OCI-LY3 (cell line): ENCODE data around the gene C1orf105.
"Not testable (repeated sequence)": the region's sequence is repeated elsewhere in the genome, so short reads cannot be mapped to it uniquely, and the experiment has no call there.

Experiments used
- H2AFZ ChIP-seq: fragments of 200-600, 300-600 bp; shearing (Covaris generic); 2 replicates; pipeline ENCODE4 v1.6.0; 2014; ENCODE audit warnings: antibody characterized with exemption, low read depth, low read length
- H3K27ac ChIP-seq: fragments of 200-600, 300-600 bp; sonication (generic); 2 replicates; pipeline ENCODE4 v1.5.1; 2014; ENCODE audit warnings: mild to moderate bottlenecking, low read length, moderate library complexity, mixed read lengths
- H3K27me3 ChIP-seq: fragments of 200-600, 300-600 bp; sonication (generic); 2 replicates; pipeline ENCODE4 v1.6.1; 2014; ENCODE audit warnings: low read depth, low read length, mixed read lengths
- H3K36me3 ChIP-seq: fragments of 200-600, 300-600 bp; sonication (generic); replicated peaks from 2 replicates; pipeline ENCODE3; 2014; ENCODE audit warnings: low read depth, low read length, mixed read lengths
- H3K4me1 ChIP-seq: fragments of 300-600, 200-600 bp; sonication (generic); 2 replicates; pipeline ENCODE4 v1.6.1; 2014; ENCODE audit warnings: low read length, mixed read lengths
- H3K4me2 ChIP-seq: fragments of 200-600, 300-600 bp; sonication (generic); 2 replicates; pipeline ENCODE4 v1.6.1; 2014; ENCODE audit warnings: low read length, mixed read lengths
- H3K4me3 ChIP-seq: fragments of 300-600, 200-600 bp; sonication (generic); 2 replicates; pipeline ENCODE4 v1.5.1; 2014; ENCODE audit warnings: antibody characterized with exemption, mild to moderate bottlenecking, low read length, moderate library complexity
- H3K79me2 ChIP-seq: fragments of 300-600, 200-600 bp; shearing (Covaris generic); 2 replicates; pipeline ENCODE4 v1.6.1; 2014; ENCODE audit warnings: mild to moderate bottlenecking, low read length, mixed read lengths
- H3K9ac ChIP-seq: fragments of 300-600, 200-600 bp; shearing (Covaris generic); 2 replicates; pipeline ENCODE4 v1.6.0; 2014; ENCODE audit warnings: mild to moderate bottlenecking, low read length, moderate library complexity
- H3K9me3 ChIP-seq: fragments of 200-600, 300-600 bp; shearing (Covaris generic); 2 replicates; pipeline ENCODE4 v1.6.1; 2014; ENCODE audit warnings: low read length, mixed read lengths; ENCODE audit not compliant: insufficient read depth
- H4K20me1 ChIP-seq: fragments of 200-600, 300-600 bp; sonication (generic); 2 replicates; pipeline ENCODE4 v1.6.1; 2016; ENCODE audit warnings: low read length, mixed read lengths; ENCODE audit not compliant: insufficient read depth
- EZH2phosphoT487 ChIP-seq: fragments of 200-600 bp; shearing (Covaris generic); IDR thresholded peaks from 2 replicates; pipeline ENCODE4 v1.6.1; 2018; ENCODE audit warnings: antibody characterized with exemption, mixed run types, low read depth
- TF ChIP-seq, protein P1 (sequence below): fragments of 200-600, 300-600 bp; sonication (generic); IDR thresholded peaks from 2 replicates; pipeline ENCODE4 v1.5.1; 2014; ENCODE audit warnings: antibody characterized with exemption, low read length, low read depth

The C1orf105 gene

DNA sequence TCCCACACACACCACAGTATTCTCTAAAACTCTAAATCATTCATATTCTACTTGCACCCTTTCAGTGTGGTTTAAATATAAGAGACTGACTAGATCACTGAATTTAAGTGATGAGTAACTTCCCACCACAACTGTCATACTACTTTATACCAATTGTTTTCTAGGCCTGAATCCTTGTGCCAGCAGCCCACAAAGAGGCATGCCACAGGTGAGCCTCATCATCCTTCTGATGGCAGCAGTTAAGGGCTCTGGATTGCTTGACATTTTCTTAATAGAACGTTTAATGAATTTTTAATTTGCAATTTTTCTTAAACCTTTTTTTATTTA, 9.6 kb downstream of the C1orf105 start:
- H3K9ac ChIP-seq = no peak overlapping the region
- no peaks in the 10 kb centered on the region for H3K27me3 ChIP-seq
- H3K4me2 ChIP-seq = no peak overlapping the region
- no peaks in the 10 kb centered on the region for H3K36me3 ChIP-seq
- no peak for TF ChIP-seq EZH2phosphoT487
- TF ChIP-seq, protein P1, sequence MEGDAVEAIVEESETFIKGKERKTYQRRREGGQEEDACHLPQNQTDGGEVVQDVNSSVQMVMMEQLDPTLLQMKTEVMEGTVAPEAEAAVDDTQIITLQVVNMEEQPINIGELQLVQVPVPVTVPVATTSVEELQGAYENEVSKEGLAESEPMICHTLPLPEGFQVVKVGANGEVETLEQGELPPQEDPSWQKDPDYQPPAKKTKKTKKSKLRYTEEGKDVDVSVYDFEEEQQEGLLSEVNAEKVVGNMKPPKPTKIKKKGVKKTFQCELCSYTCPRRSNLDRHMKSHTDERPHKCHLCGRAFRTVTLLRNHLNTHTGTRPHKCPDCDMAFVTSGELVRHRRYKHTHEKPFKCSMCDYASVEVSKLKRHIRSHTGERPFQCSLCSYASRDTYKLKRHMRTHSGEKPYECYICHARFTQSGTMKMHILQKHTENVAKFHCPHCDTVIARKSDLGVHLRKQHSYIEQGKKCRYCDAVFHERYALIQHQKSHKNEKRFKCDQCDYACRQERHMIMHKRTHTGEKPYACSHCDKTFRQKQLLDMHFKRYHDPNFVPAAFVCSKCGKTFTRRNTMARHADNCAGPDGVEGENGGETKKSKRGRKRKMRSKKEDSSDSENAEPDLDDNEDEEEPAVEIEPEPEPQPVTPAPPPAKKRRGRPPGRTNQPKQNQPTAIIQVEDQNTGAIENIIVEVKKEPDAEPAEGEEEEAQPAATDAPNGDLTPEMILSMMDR = no peak
- H3K27ac ChIP-seq = no peak overlapping the region
- H2AFZ ChIP-seq = no peak overlapping the region
- H4K20me1 ChIP-seq = no peaks in the 10 kb centered on the region
- peaks cover 7% of the 10 kb centered on the region for H3K4me1 ChIP-seq
- H3K4me3 ChIP-seq = no peak overlapping the region
- no peaks in the 10 kb centered on the region for H3K79me2 ChIP-seq
- no peaks in the 10 kb centered on the region for H3K9me3 ChIP-seq

GRCh38 chr1:172431204-172431603, 10.7 kb downstream of the C1orf105 start:
- Histone ChIP-seq H3K4me2 (no peak overlapping the region), H3K4me1 (peaks cover 7% of the 10 kb centered on the region), H3K27me3 (no peaks in the 10 kb centered on the region), H3K27ac (no peak overlapping the region), H2AFZ (no peak overlapping the region), H3K9ac (no peak overlapping the region), H3K9me3 (no peaks in the 10 kb centered on the region), H3K79me2 (no peaks in the 10 kb centered on the region), H3K36me3 (no peaks in the 10 kb centered on the region), H4K20me1 (no peaks in the 10 kb centered on the region), H3K4me3 (no peak overlapping the region)
- TF ChIP-seq EZH2phosphoT487 = no peak
- TF ChIP-seq, protein P1 = no peak

DNA sequence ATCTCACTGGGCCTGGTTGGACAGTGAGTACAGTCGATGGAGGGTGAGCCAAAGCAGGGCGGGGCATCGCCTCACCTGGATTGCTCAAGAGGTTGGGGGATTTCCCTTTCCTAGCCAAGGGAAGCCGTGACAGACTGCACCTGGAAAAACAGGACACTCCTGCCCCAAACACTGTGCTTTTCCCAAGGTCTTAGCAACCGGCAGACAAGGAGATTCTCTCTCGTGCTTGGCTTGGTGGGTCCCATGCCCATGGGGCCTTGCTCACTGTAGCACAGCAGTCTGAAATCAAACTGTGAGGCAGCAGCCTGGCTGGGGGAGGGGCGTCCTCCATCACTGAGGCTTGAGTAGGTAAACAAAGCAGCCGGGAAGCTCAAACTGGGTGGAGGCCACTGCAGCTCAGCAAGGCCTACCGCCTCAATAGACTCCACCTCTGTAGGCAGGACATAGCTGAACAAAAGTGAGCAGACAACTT, 11.3 kb downstream of the C1orf105 start:
- Histone ChIP-seq H3K4me2 (no peak overlapping the region), H3K9ac (no peak overlapping the region), H2AFZ (no peak overlapping the region), H4K20me1 (no peaks in the 10 kb centered on the region), H3K36me3 (no peaks in the 10 kb centered on the region), H3K79me2 (no peaks in the 10 kb centered on the region), H3K9me3 (no peaks in the 10 kb centered on the region), H3K4me1 (peaks cover 7% of the 10 kb centered on the region), H3K4me3 (no peak overlapping the region), H3K27ac (no peak overlapping the region), H3K27me3 (no peaks in the 10 kb centered on the region)
- TF ChIP-seq EZH2phosphoT487 = no peak
- TF ChIP-seq, protein P1 = no peak

DNA sequence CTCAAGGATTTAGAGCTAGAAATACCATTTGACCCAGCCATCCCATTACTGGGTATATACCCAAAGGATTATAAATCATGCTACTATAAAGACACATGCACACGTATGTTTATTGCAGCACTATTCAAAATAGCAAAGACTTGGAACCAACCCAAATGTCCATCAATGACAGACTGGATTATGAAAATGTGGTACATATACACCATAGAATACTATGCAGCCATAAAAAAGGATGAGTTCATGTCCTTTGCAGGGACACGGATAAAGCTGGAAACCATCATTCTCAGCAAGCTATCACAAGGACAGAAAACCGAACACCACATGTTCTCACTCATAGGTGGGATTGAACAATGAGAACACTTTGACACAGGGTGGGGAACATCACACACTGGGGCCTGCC, 16.7 kb downstream of the C1orf105 start:
- not testable (repeated sequence) for H3K9ac ChIP-seq, H3K4me3 ChIP-seq, H3K9me3 ChIP-seq, H3K27me3 ChIP-seq, H3K27ac ChIP-seq, H3K4me2 ChIP-seq, H2AFZ ChIP-seq, H4K20me1 ChIP-seq, H3K4me1 ChIP-seq
- peaks cover 18% of the 10 kb centered on the region for H3K36me3 ChIP-seq
- peaks cover 12% of the 10 kb centered on the region for H3K79me2 ChIP-seq

- no peaks in the 10 kb centered on the region for H4K20me1 ChIP-seq
- H3K4me2 ChIP-seq = peak overlapping the region; percentile 67; the same call in 1 of the 2 replicates
- TF ChIP-seq EZH2phosphoT487 = no peak
- TF ChIP-seq, protein P1 = no peak
- no peaks in the 10 kb centered on the region for H3K27me3 ChIP-seq
- peaks cover 19% of the 10 kb centered on the region for H3K36me3 ChIP-seq
- H3K27ac ChIP-seq = no peak overlapping the region
- H3K79me2 ChIP-seq = peaks cover 29% of the 10 kb centered on the region
- no peak overlapping the region for H3K4me3 ChIP-seq
- H3K9ac ChIP-seq = no peak overlapping the region
- H2AFZ ChIP-seq = no peak overlapping the region
- H3K9me3 ChIP-seq = no peaks in the 10 kb centered on the region
- peaks cover 14% of the 10 kb centered on the region for H3K4me1 ChIP-seq
These were observed 21.9 kb downstream of the C1orf105 start for GRCh38 chr1:172442404-172442803.
